Measurements from ENCODE around the gene LMX1A.

LMX1A gene

DNA sequence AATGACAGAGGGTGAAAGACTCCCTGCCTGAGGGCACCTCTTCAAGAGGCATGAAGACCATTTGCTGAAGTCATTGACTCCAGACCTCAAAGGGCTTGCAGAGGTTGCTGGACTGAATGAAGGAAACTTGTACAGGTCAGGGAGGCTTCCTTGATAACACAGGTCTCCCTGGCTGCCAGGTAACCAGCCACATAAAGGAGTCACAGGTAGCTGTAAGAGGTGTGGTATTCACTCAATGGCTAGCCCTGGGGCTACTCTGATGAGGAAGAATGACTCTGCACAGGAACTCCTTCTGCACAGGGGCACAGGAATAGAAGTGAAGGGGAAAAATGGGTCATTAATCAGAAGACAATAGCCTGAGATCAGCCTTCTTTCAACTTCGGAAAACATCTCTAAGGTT, 187.5 kb downstream of the LMX1A start:
- no peak for DNase-seq

GRCh38 chr1:165168467-165168866, 188.0 kb downstream of the LMX1A start:
- DNase-seq: no peak

- DNase-seq: peak in 4 of 51 donors; percentile 2 to 12 (median 2)
Observed at GRCh38 chr1:165162671-165163241, 193.8 kb downstream of the LMX1A start.

DNA sequence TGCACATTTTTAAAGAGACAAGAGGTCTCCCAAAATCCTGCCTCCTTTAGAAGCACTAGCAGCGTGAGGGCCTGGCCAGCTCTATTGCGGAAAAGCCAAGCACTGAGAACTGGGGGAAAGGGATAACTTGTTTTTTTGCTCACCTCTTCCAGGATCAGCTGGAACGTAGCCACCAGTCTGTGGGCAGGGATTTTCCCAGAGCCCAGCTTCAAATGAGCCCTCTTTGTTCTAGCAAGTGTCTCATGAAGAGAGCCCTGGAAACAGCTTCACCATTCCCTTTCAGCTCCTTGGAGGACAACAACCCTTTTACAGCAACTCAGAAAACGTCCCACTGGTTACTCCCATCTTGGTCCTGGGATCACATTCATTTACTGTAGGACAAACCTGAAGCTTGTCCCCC, 195.4 kb downstream of the LMX1A start:
- DNase-seq: peak in 19 of 51 donors; percentile 2 to 50 (median 14)

DNA sequence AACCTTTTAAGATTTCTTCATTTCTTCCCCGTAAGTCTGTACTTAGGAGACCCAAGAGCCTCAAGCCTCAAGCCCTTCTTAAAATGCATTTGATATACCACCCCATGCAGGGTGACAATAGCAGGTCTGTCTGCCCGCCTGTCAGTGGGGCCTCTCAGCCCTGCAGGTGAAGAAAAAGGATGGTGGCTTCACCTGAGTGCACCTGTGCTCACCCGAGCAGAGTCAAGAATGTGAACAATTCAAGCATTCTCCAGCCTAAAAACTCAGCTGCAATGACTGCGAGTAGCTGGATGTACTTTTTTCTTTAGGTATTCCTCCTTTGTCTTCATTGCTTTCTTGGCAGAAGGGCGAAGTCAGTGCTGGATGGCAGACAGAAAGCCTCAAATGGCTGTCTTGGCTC, 203.3 kb downstream of the LMX1A start:
- DNase-seq: no peak

GRCh38 chr1:165152727-165153126, 203.8 kb downstream of the LMX1A start:
- DNase-seq: peak in 3 of 51 donors; percentile 1 to 12 (median 1)

GRCh38 chr1:165152109-165152508, 204.4 kb downstream of the LMX1A start:
- no peak for DNase-seq
